A549 (cell line): ENCODE data around the gene PDS5A. TPM values are rescaled to one million over a fixed set of nuclear protein-coding genes. Genes with fewer than 3 reads are reported as not detected.
A peak's percentile ranks its signal among the peaks of the same experiment; 100 is the strongest.

ENCODE experiments used
- ATAC-seq, 2 experiments: fragments of 200-7000 bp in 1 of 2; fragments of >200 bp in 1 of 2; cut with Nextera tagmentation in 1 of 2; cut with Tn5 transposase in 1 of 2; 3 replicates each; pipeline versions ENCODE4 v1.8.0 to v1.9.1; 2018 to 2020; ENCODE audit warnings: mild to moderate bottlenecking in 1 of 2, moderate library complexity in 1 of 2
- CTCF ChIA-PET: fragments of 300-600 bp; sonication (Branson Sonifier 250); formaldehyde crosslinking; extraction: SDS; loops from one replicate; lab custom pipeline; 2021; ENCODE audit warnings: antibody characterized with exemption, inconsistent platforms; lab: Yijun Ruan, JAX
- POLR2A ChIA-PET: fragments of 350-600 bp; formaldehyde crosslinking; extraction: SDS; loops from one replicate; lab custom pipeline; 2021; ENCODE audit warnings: antibody characterized with exemption, inconsistent platforms; lab: Yijun Ruan, JAX
- DNase-seq, 2 experiments: peaks; one replicate each; pipeline versions ENCODE4 v3.0.0 to v3.0.0-alpha.2; 2011 to 2016; ENCODE audit warnings: low read depth in 1 of 2, low spot score in 1 of 2
- FAIRE-seq: peaks from 2 replicates; lab custom pipeline; 2011; peaks lifted over from hg19 to GRCh38; lab: Jason Lieb, UNC
- H3K27ac ChIP-seq, 2 experiments: fragments of >200 bp; sonication (Bioruptor Twin); formaldehyde crosslinking; 3 replicates each; pipeline ENCODE4 v1.5.1; 2016 to 2017
- H3K4me1 ChIP-seq: fragments of >200 bp; sonication (Bioruptor Twin); formaldehyde crosslinking; 3 replicates; pipeline ENCODE4 v1.6.1; 2016
- H3K4me2 ChIP-seq: fragments of >200 bp; sonication (Bioruptor Twin); formaldehyde crosslinking; 3 replicates; pipeline ENCODE4 v1.6.1; 2016
- H3K4me3 ChIP-seq: fragments of >200 bp; sonication (Bioruptor Twin); formaldehyde crosslinking; 3 replicates; pipeline ENCODE4 v1.5.1; 2016
- H3K9me3 ChIP-seq: fragments of >200 bp; sonication (Bioruptor Twin); formaldehyde crosslinking; 3 replicates; pipeline ENCODE4 v1.6.1; 2016
- BHLHE40 ChIP-seq: IDR thresholded peaks from 2 replicates; pipeline ENCODE4 v1.6.1; 2012; ENCODE audit warnings: low read depth, low read length, inconsistent platforms
- CBX8 ChIP-seq: fragments of 200-600 bp; sonication (generic); IDR thresholded peaks from 2 replicates; pipeline ENCODE4 v1.6.1; 2016
- CEBPB ChIP-seq, 2 experiments: fragments of >200 bp in 1 of 2; sonication (Bioruptor Twin) in 1 of 2; formaldehyde crosslinking in 1 of 2; IDR thresholded peaks; 2 replicates each; pipeline ENCODE4 v1.6.1; 2012 to 2016
- CHD4 ChIP-seq: fragments of 200-600 bp; sonication (generic); IDR thresholded peaks from 2 replicates; pipeline ENCODE4 v1.6.1; 2016; ENCODE audit warnings: antibody characterized with exemption, mild to moderate bottlenecking, borderline replicate concordance
- EP300 ChIP-seq, 2 experiments: fragments of >200 bp; sonication (Bioruptor Twin); formaldehyde crosslinking; IDR thresholded peaks; 2 replicates in 1 of 2; 3 replicates in 1 of 2; pipeline ENCODE4 v1.6.1; 2016 to 2017
- FOSL2 ChIP-seq, 2 experiments: fragments of 450-650 bp in 1 of 2; fragments of >200 bp in 1 of 2; sonication (Bioruptor Twin) in 1 of 2; formaldehyde crosslinking; IDR thresholded peaks; 2 replicates each; pipeline versions ENCODE4 v1.5.0 to v1.6.1; 2016 to 2020; ENCODE audit warnings: mild to moderate bottlenecking in 1 of 2, moderate library complexity in 1 of 2
- GATA3 ChIP-seq: IDR thresholded peaks from 2 replicates; pipeline ENCODE4 v1.6.1; 2012; ENCODE audit warnings: borderline replicate concordance
- HEYL ChIP-seq: fragments of 250-450 bp; sonication (Bioruptor Pico); IDR thresholded peaks from 2 replicates; pipeline ENCODE4 v1.8.0; 2021; ENCODE audit warnings: mild to moderate bottlenecking, moderate library complexity
- HOXB13 ChIP-seq: fragments of 250-450 bp; sonication (Bioruptor Pico); IDR thresholded peaks from 2 replicates; pipeline ENCODE4 v1.5.0; 2020; ENCODE audit warnings: low read depth, mild to moderate bottlenecking, moderate library complexity
- JUN ChIP-seq, 2 experiments: fragments of >200 bp; sonication (Bioruptor Twin); formaldehyde crosslinking; IDR thresholded peaks; 2 replicates in 1 of 2; 3 replicates in 1 of 2; pipeline ENCODE4 v1.6.1; 2016 to 2017
- KDM5A ChIP-seq: fragments of 200-600 bp; sonication (generic); IDR thresholded peaks from 2 replicates; pipeline ENCODE4 v1.6.1; 2016; ENCODE audit warnings: antibody characterized with exemption, mild to moderate bottlenecking
- NFE2L2 ChIP-seq: fragments of 150-350 bp; conservative IDR thresholded peaks from 2 replicates; pipeline ENCODE4 v1.6.1; 2014; ENCODE audit warnings: low read length
- PHF8 ChIP-seq: fragments of 200-600 bp; sonication (generic); IDR thresholded peaks from 2 replicates; pipeline ENCODE4 v1.6.1; 2016; ENCODE audit warnings: low read depth, mild to moderate bottlenecking, antibody characterized with exemption, moderate library complexity, borderline replicate concordance
- RAD21 ChIP-seq, 2 experiments: fragments of >200 bp in 1 of 2; sonication (Bioruptor Twin) in 1 of 2; formaldehyde crosslinking in 1 of 2; IDR thresholded peaks in 1 of 2; conservative IDR thresholded peaks in 1 of 2; 2 replicates in 1 of 2; 3 replicates in 1 of 2; pipeline ENCODE4 v1.6.1; 2012 to 2018; ENCODE audit warnings: inconsistent platforms in 1 of 2
- RCOR1 ChIP-seq: fragments of 150-350 bp; IDR thresholded peaks from 2 replicates; pipeline ENCODE4 v1.6.1; 2014; ENCODE audit warnings: antibody characterized with exemption, low read length, low read depth
- RNF2 ChIP-seq: fragments of 200-600 bp; sonication (generic); IDR thresholded peaks from 2 replicates; pipeline ENCODE4 v1.6.1; 2016; ENCODE audit warnings: low read depth, mild to moderate bottlenecking, antibody characterized with exemption, moderate library complexity, borderline replicate concordance
- SMC3 ChIP-seq: fragments of >200 bp; sonication (Bioruptor Twin); formaldehyde crosslinking; IDR thresholded peaks from 3 replicates; pipeline ENCODE4 v1.6.1; 2018; ENCODE audit warnings: inconsistent platforms
- TFCP2L1 ChIP-seq: fragments of 250-450 bp; sonication (Bioruptor Pico); IDR thresholded peaks from 2 replicates; pipeline ENCODE4 v1.5.0; 2021; ENCODE audit warnings: mild to moderate bottlenecking
- ZNF302 ChIP-seq: fragments of 250-450 bp; sonication (Bioruptor Pico); IDR thresholded peaks from 2 replicates; pipeline ENCODE4 v1.9.0; 2021; ENCODE audit warnings: inconsistent platforms, mild to moderate bottlenecking, moderate library complexity
- ZSCAN20 ChIP-seq: fragments of 250-450 bp; sonication (Bioruptor Pico); IDR thresholded peaks from 2 replicates; pipeline ENCODE4 v1.8.0; 2022; ENCODE audit warnings: mild to moderate bottlenecking, moderate library complexity
- WGBS: methylation state at CpG from one replicate; pipeline ENCODE4 v1.1.6; 2017; ENCODE audit errors: missing lambda C conversion rate; 5-methylcytosine and 5-hydroxymethylcytosine counted together
- polyA plus RNA-seq, 4 experiments: library from polyadenylated mRNA; depleted of rRNA in 3 of 4; stranded (reverse); fragments of >200 nt; fragmentation: RNase III in 1 of 4; extraction: RNeasy Plus Mini Kit Qiagen cat#74134 plus additional on column Dnase treatment in 1 of 4; gene quantifications; 2 replicates in 3 of 4; 3 replicates in 1 of 4; pipeline ENCODE4 v1.2.3, GENCODE V29; 2011 to 2017
- TF ChIP-seq, protein P1 (sequence below): fragments of 450-650 bp; IDR thresholded peaks from 2 replicates; pipeline ENCODE4 v1.6.1; 2014; ENCODE audit warnings: antibody characterized with exemption
- TF ChIP-seq, protein P2 (sequence below): fragments of 250-450 bp; sonication (Bioruptor Pico); IDR thresholded peaks from 2 replicates; pipeline ENCODE4 v1.5.0; 2021; ENCODE audit warnings: mild to moderate bottlenecking, moderate library complexity, borderline replicate concordance
- TF ChIP-seq, protein P3 (sequence below): fragments of >200 bp; sonication (Bioruptor Twin); formaldehyde crosslinking; IDR thresholded peaks from 2 replicates; pipeline ENCODE4 v1.6.1; 2016
- TF ChIP-seq, protein P4 (sequence below): IDR thresholded peaks from 2 replicates; pipeline ENCODE4 v1.6.1; 2012

The PDS5A gene
- polyA plus RNA-seq, 2 of the 4 experiments (the other 2 are of a cell fraction), result 33.0 to 87.5 TPM

DNA sequence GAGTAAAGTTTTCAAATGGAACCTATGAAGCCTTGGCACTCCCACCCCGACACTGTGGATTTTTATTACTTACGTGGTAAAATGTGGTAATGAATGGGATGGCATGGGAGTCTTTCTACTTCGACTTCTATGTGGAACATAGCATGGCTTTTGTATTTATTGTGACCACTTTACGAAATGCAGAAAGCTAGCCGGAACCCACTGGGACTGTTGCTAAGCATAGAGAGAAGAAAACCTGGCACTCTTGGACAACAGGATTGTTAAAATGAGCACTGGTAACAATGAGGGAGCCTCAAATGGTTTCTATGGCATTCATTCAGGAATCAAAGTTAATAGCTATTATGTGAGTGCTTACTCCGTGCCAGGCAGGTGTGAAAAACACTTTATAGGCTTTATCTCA, 113.3 kb downstream of the PDS5A start:
- no peak for DNase-seq
- Histone ChIP-seq H3K4me3 (no peak overlapping the region), H3K9me3 (no peaks in the 10 kb centered on the region), H3K27ac (no peak overlapping the region), H3K4me1 (no peaks in the 10 kb centered on the region), H3K4me2 (no peak overlapping the region)
- POLR2A ChIA-PET, result no interaction called here
- ATAC-seq, result no peak
- WGBS, result 94% methylated on average over 6 of the region's 6 CpGs
- TF ChIP-seq KDM5A (no peak), SMC3 (no peak), ZNF302 (no peak), NFE2L2 (no peak), HEYL (CRISPR knock-in tag) (no peak), HOXB13 (CRISPR knock-in tag) (no peak), CEBPB (IDR thresholded peaks at IDR 0.05) (no peak), CHD4 (no peak), BHLHE40 (no peak), RCOR1 (no peak), RAD21 (conservative IDR thresholded peaks at IDR 0.05 in 1 of 2, IDR thresholded peaks at IDR 0.05 in 1 of 2) (no peak), EP300 (IDR thresholded peaks at IDR 0.05) (no peak), CBX8 (no peak), RNF2 (no peak), JUN (IDR thresholded peaks at IDR 0.05) (no peak), ZSCAN20 (CRISPR knock-in tag) (no peak), PHF8 (no peak)
- TF ChIP-seq, protein P1, sequence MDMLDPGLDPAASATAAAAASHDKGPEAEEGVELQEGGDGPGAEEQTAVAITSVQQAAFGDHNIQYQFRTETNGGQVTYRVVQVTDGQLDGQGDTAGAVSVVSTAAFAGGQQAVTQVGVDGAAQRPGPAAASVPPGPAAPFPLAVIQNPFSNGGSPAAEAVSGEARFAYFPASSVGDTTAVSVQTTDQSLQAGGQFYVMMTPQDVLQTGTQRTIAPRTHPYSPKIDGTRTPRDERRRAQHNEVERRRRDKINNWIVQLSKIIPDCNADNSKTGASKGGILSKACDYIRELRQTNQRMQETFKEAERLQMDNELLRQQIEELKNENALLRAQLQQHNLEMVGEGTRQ, result no peak
- TF ChIP-seq, protein P2, sequence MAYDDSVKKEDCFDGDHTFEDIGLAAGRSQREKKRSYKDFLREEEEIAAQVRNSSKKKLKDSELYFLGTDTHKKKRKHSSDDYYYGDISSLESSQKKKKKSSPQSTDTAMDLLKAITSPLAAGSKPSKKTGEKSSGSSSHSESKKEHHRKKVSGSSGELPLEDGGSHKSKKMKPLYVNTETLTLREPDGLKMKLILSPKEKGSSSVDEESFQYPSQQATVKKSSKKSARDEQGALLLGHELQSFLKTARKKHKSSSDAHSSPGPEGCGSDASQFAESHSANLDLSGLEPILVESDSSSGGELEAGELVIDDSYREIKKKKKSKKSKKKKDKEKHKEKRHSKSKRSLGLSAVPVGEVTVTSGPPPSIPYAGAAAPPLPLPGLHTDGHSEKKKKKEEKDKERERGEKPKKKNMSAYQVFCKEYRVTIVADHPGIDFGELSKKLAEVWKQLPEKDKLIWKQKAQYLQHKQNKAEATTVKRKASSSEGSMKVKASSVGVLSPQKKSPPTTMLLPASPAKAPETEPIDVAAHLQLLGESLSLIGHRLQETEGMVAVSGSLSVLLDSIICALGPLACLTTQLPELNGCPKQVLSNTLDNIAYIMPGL, result no peak
- TF ChIP-seq, protein P3, sequence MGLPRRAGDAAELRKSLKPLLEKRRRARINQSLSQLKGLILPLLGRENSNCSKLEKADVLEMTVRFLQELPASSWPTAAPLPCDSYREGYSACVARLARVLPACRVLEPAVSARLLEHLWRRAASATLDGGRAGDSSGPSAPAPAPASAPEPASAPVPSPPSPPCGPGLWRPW, result no peak
- CTCF ChIA-PET, result interaction anchor here (1.1 kb wide), 1 partner anchor 12 kb away, joined by 4 read pairs; no protein-coding TSS in a partner anchor
- FAIRE-seq, result no peak

DNA sequence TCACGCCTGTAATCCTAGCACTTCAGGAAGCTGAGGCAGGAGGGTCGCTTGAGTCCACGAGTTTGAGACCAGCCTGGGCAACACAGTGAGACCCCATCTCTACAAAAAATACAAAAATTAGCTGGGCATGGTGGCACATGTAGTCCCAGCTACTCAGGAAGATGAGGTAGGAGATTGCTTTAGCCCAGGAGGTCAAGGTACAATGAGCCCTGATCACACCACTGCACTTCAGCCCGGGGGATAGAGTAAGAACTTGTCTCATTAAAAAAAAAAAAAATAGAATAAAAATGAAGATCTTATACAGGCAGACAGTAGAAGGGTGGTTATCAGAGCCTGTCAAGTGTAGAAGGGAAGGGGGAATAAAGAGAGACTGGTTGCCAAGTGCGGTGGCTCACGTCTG, 116.9 kb downstream of the PDS5A start:
- DNase-seq (no peak), FAIRE-seq (no peak), ATAC-seq (no peak)
- H3K4me1 ChIP-seq, result no peaks in the 10 kb centered on the region
- peaks cover 9% of the 10 kb centered on the region; the same call in 2 of the 3 replicates for H3K9me3 ChIP-seq
- H3K27ac ChIP-seq, result no peak overlapping the region
- ChIA-PET POLR2A (no interaction called here), CTCF (interaction anchor here (0.6 kb wide), 1 partner anchor 28 kb away, joined by 4 read pairs; no protein-coding TSS in a partner anchor)
- H3K4me3 ChIP-seq, result no peak overlapping the region
- H3K4me2 ChIP-seq, result no peak overlapping the region
- 94% methylated on average over 5 of the region's 6 CpGs for WGBS
- TF ChIP-seq TFCP2L1 (CRISPR knock-in tag) (no peak), RAD21 (conservative IDR thresholded peaks at IDR 0.05 in 1 of 2, IDR thresholded peaks at IDR 0.05 in 1 of 2) (no peak)
- TF ChIP-seq, all 56 proteins: peak for 0

DNA sequence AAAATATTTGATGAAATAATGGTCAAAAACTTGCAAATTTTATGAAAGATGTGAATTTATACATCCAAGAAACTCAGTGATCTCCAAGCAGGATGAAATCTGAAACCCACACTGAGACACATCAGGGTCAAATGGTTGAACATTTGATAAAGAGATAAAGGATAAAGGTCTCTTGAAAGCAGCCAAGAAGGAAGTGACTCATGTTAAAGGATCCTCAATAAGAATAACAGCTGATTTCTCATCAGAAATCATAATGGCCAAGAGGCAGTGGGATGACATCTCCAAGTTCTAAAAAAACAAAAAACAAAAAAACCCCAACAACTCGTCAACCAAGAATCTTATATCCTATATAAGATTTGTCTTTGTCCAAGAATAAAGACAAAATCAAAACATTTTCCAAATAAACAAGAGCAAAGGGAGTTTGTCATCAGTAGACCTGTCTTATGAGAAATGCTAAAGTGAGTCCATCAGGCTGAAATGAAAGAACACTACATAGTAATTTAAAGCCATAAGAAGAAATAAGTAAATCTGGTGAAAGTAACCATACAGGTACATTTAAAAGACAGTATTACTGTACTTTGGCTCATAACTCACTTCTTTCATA, 121.7 kb downstream of the PDS5A start:
- FAIRE-seq, result no peak

More for the DNA sequence above, 121.7 kb downstream of the PDS5A start:
- ATAC-seq (no peak; a peak in 1 of 6 replicates), DNase-seq (peak; percentile 3 to 28)
- TF ChIP-seq FOSL2 (IDR thresholded peaks at IDR 0.05) (no peak), FOSL2 (CRISPR knock-in tag; IDR thresholded peaks at IDR 0.05) (peak; percentile 76), KDM5A (no peak), GATA3 (peak; percentile 40; the same call in 1 of the 2 replicates), CHD4 (no peak)
- TF ChIP-seq, protein P4, sequence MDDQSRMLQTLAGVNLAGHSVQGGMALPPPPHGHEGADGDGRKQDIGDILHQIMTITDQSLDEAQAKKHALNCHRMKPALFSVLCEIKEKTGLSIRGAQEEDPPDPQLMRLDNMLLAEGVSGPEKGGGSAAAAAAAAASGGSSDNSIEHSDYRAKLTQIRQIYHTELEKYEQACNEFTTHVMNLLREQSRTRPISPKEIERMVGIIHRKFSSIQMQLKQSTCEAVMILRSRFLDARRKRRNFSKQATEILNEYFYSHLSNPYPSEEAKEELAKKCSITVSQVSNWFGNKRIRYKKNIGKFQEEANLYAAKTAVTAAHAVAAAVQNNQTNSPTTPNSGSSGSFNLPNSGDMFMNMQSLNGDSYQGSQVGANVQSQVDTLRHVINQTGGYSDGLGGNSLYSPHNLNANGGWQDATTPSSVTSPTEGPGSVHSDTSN, result no peak
- Histone ChIP-seq H3K4me1 (no peaks in the 10 kb centered on the region), H3K4me3 (no peak overlapping the region), H3K27ac (no peak overlapping the region), H3K4me2 (no peak overlapping the region), H3K9me3 (peaks cover 13% of the 10 kb centered on the region; the same call in 2 of the 3 replicates)
- ChIA-PET POLR2A (no interaction called here), CTCF (no interaction called here)
- 53% methylated on average over 1 of the region's 1 CpG for WGBS
